ENCODE measurements around the gene RAI1.

- TF ChIP-seq CTCF (conservative IDR thresholded peaks at IDR 0.05) (no peak), EZH2 (IDR thresholded peaks at IDR 0.05; ENCODE audit: low read depth) (no peak)
Measured at GRCh38 chr17:17635126-17635525, 46.1 kb upstream of the RAI1 start.

Data from PC-9 (cell line).